Activated CD8-positive, alpha-beta memory T cell treated with anti-CD3 and anti-CD28 coated beads for 24 hours (primary cell): ENCODE data around the gene MATCAP1.

Source experiments
- DNase-seq: peaks from one replicate; pipeline ENCODE4 v3.0.0-alpha.2; 2020

The MATCAP1 gene

DNA sequence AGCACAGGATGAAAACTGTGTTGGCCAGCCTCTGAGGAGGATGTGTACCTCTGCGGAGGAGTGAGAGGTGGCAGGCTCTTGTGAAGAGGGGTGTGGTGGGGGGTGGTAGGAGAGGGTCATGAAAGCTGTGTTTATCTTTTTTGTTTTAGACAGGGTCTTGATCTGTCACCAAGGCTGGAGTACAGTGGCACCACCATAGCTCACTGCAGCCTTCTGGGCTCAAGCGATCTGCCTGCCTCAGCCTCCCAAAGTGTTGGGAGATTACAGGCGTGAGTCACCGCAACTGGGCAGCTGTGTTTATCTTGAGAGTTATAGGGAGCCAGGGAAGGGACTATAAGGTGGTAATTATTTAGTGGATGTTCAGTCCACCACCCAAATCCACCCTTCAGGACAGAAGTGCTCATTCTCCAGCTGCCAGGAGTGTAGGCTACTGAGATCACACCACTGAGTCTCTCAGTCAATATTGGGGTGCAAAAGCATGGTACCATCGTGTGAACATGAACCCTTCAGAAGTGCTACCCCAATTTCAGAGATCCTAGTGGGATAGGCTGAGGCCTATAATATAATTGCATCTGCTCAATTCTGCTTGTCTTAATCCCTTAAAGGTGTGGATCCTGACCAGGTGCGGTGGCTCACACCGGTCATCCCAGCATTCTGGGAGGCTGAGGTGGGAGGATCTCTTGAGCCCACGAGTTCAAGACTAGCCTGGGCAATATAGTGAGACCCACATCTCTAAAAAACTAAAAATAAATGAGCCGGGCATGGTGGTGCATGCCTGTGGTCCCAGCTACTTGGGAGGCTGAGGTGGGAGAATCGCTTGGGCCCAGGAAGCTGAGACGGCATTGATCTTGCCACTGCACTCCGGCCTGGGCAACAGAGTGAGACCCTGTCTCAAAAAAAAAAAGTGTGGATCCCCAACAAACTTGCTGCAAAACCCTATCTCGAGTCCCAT is 7.0 kb upstream of the MATCAP1 start:
- DNase-seq, result no peak

DNA sequence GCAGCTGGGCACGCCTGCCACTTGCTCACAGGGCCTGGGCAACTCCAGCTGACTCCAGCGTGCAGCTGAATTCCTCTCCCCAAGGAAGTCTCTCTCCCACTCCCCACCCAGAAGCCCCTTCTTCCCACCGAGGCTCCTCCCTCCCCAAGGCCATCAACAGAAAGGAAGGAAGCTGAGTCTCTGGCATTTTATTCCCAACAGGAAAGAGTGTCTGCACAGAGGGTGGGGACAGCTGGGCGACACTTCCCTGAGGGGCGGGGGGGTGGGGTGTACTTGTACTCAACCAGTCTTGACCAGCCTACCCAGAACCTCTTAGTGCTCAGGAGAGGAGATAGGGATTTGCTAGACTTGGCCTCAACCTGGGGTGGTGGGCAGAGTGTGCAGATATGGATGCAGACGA is 6.3 kb upstream of the MATCAP1 start, which contains the start of gene EXOC3L1:
TSS of gene EXOC3L1 (minus strand) at position 96 of the 400 bp plus-strand sequence. CDS start 460 bp downstream, outside the sequence.
- DNase-seq, result no peak

DNA sequence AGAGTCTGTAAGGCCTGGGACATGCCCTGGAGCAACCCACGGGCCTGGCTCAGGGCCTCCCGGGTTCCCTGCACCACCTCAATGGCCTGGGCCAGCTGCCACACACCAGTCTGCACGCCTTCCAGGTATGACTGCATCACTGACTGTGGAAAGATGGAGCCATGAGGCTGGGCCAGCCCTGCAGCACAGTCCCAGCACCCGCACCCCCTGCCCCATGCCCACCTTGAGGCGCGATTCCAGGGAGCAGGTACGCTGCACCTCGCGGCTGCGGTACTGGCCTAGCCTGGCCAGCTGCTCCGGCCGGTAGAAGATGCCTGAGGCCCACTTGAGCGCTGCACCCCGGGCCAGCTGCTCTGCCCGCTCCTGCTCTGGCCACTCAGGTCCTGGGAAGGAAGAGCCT is 5.0 kb upstream of the MATCAP1 start:
- no peak for DNase-seq

DNA sequence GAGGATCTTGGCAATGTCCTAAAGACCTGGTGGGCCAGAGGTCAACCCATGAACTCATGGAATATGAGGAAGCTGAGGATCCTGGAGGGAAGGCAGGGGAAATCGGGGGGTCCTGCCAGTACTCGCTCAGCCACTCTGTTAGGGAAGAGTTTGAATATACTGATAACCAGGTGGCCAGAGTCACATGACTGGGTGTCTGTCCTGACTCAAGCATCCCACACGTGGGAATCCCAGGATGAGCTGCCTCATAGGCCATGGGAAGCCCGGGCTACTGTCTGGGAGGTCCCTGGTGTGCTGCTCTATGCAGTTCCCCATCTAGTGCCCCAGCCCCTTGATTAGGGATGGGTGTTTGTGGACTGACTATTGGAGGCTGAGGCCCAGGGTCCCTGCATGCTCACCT is 4.6 kb upstream of the MATCAP1 start:
- no peak for DNase-seq

DNA sequence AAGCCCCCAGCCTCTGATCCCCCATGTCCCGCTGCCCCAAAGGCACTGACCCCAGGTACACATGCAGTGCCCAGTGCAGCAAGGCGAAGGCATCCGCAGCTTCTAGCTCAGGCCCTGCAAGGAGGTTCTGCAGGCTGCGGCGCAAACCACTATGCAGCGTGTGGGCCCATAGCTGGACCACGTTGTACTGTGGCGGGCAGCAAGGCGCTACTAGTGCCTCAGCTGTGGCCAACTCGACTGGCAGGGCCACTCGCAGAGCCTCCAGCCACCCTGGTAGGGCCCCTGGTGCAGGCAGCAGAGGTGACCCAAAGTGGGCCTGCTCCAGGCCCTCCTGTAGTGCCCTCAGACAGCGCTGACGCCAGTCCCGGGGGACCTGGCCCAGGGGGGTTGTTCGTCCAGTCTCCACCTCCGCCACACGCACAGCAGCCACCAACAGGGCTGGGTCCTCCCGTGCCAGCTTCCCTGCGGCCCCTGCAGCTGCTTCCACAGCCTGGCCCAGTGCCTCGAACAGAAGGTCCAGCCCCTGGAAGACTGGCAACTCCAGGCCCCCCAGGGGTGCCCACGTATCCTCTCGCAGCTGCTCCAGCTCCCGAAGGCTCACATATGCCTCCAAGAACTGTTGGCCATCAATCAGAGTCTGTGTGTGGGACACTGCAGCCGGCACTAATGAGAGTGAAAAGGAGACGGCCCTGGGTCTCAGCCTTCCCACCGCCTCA is 3.6 kb upstream of the MATCAP1 start:
- no peak for DNase-seq

DNA sequence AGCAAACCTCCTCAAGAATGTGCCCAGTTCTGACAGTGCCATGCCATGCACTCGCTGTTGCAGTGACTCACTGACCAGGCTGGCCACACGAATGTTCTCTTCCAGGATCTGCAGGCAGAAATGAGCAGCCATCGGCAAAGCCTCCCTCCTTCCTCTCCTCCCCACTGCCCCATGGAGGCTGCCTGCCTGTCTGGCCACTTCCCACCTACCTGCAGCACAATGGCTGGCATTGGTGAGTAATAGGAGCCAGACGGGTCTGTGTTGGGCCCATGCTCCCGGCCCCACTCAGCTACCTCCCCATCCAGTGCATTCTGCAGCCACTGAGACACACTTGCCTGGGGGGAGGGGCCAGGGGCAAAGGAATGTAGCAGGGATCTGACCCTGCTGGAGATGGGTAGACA is 2.8 kb upstream of the MATCAP1 start:
- DNase-seq, result no peak

DNA sequence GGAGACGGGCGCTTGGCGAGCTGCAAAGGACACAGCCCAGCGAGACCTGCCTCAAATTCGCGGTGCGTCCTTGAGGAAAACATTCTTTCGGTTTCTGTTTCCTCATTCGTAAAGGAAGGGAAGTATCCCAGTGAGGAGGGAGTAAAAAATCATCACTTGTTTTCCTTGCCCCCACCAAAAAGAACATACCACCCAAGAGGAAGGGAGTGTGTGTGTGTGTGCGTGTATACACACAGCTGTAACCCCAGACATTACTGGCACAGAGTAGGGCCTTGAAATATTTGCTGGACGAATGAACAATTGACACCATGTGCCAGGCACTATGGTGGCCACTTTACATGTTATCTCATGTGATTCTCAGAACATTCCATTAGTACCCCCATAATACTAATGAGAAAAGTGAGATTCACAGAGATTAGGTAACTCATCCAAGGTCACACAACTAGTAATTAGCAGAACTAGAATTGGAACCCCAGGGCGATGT is 1.9 kb upstream of the MATCAP1 start:
- DNase-seq, result no peak

DNA sequence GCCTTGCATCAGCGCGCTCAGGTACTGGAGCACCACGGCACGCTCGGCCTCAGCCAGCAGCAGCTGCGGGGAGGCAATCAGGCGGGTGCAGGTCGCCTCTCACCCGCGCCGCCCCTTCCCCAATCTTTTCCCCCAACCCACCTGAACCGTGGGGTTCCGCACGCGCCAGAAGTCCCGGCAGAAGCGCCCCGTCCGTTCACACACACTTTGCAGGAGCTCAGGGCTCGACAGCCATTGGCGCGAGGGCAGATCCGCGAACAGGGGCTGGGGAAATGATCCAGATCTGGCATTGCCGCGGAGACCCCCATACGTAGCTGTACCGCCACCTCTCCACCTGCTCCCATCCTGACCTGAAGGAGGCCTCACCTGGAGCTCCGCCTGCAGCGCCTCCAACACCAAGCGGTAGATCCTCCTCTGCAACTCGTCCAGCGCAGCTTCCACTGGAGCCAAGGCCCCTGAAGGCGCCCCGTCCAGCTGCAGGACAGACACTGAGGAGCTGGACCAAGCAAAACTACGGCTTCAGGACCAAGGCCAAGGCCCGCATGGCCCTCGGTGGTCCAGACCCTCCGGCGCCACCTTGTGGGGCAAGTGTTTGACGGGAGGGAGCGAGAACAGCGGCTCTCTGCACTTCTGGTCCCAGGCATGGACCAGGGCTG is 1.4 kb upstream of the MATCAP1 start:
- DNase-seq, result peak; percentile 95

DNA sequence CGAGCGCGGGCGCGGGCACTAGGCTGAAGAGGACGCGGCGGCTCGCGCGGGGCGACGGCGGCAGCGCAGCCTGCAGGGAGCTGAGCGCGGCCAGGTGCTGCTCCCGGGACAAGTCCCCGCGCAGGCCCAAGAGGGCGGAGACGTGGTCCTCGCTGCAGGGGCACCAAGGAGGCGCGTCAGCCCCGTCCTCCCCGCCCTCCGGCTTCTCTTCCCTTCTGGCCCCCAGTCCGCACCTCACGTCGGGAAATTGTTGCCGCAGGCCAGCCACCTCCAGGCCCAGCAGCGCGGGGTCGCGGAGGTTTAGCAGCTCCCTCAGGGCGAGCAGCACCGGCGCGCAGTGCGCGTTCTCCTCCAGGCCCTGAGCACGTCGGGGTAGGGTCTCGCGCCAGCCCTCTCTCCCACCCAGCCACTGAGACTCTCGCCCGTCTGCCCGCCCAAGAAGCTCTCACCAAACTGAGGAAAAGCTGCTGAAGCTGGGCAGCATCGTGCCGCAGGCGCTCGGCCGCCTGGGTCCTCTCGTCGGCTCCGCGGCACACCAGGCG is 761 bp upstream of the MATCAP1 start:
- no peak for DNase-seq

DNA sequence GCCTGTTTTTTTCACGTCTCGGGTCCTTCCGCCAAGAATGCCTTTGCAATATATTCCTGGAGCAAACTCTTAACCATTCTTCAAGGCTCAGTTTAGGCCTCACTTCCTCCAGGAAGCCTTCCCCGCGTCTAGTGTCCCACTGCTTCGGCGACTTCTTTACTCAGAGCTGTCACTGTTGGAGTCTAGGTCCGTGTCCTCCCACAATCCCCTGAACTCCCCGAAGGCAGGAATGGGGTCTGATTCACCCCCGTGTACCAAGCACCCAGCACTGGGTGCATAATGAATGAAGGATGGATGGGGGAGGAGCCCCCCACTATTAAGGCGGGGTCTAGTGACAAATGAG is 508 bp downstream of the MATCAP1 start:
- DNase-seq, result no peak

DNA sequence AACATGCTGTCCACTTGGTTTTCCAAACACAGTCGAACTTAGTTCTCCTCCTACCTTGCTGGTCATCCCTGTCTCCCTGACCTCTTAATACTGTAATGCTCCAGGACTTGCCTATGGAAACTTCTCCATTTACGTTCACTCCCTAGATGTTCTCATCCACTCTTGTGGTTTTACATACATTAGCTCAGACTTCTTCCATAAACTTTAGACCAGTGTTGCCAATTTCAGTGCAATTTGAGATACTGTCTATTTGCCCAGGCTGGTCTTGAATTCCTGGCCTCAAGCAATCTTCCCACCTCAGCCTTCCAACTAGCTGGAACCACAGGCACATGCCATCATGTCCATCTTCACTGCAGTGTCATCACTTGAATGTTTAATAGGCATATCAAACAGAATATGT is 1.5 kb downstream of the MATCAP1 start:
- DNase-seq, result no peak

DNA sequence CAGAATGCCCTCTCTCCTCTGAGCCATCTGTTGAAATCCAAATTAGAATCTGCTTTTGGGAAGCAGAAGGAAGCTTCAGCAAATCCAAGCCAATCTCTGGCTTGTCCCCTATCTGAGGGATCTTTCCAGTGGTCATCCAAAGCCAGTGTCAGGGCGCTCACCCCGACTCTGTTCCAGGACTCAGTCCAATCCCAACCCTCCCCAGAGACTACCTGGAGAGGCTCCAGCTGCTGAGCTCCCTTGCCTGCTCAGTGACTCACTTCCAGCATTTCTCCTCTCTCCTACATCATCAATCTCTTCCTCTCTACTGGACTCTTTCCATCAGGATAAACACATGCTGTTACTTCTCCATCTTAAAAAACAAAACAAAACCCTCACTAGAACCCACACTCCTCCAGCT is 2.4 kb downstream of the MATCAP1 start:
- no peak for DNase-seq

DNA sequence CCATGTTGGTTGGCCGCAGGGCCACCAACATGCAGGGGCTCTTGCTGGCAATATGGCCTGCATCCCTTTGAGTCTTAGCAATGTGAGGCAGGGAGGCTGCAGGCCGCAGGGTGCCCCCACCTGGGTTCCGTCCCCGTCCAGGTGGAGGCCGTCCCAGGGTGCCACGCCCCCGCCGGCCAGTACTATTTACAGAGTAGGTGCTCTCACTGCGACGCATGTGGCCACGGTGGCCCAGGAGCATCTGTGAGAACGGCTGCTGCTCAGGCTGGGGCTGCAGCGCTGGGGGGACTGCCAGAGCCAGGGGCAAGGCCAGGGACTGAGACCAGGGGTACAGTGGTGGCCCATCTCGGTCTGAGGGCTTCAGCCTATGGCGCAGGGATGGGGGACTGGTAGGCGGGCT is 3.6 kb downstream of the MATCAP1 start:
- DNase-seq, result no peak

DNA sequence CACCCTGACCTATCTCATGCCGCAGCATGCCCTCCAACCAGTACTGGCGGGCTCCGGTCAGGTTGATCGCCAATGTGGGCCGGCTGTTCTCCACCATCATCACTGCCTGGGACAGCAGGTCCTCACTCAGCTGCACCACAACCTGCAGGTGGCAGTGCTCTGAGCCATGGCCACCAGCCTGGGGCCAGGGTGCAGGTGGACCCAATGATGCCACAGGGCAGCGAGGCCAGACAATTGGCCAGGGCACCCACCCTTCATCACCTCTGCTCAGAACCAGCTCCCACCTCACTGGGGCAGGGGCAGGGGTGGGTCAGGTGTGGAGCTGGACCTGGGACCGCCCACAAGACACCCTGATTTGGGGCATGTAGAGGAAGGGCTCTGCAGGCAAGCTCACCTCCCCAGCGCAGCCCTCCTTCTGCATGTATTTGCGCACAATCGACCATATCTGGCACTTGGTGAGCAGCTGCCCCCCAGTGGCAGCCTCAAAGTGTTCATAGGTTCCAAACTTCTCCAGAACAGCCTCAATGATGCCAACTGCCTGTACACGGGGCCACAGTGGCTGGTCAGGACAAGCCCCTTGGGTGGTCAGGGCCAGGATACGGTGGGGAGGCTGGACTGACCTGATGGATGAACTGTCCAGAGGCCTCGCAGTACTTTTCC is 4.2 kb downstream of the MATCAP1 start:
- no peak for DNase-seq

DNA sequence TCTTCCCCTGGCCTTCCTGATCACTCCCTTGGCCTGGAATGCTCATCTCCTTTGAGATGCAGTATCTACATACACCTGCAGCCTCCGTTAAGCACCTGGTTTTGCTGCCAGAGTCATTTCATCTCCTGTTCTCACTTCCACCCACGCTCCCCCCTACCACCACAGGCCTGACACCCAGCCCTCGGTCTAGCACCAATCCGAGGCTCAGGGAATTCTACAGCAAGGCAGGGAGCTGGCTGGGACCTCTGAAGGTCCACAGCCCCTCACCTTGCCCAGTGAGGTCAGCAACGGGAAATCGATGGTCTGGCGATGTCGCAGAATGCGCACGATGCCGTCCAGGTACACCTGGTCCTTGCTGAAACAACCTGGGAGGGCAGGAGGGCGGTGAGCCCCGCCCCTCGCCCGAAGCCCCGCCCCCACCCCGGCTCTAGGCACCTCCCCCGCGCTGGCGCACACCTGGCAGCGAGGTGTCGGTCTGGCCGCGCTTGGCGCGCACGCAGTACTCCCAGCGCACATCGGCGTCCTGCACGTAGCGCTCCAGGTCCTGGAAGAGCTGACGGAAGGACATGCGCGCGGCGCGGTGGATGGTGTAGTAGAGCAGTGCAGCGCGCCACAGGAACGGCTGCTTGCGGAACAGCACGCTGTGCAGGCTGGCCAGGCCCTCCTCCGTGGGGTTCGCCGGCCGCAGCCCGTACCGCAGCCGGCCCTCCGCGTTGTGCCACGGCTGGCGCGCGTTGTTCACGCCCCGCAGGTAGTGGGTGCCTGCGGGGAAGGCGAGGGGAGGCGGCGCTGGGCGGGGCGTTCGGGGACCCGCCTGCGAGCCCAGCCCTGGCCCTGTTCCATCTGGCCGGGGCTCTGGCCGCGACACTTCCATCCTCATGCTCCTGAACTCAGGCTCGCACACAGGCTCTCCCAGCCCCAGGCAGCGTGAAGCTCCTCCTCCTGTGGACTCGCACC is 5.7 kb downstream of the MATCAP1 start:
- DNase-seq, result peak; percentile 75

DNA sequence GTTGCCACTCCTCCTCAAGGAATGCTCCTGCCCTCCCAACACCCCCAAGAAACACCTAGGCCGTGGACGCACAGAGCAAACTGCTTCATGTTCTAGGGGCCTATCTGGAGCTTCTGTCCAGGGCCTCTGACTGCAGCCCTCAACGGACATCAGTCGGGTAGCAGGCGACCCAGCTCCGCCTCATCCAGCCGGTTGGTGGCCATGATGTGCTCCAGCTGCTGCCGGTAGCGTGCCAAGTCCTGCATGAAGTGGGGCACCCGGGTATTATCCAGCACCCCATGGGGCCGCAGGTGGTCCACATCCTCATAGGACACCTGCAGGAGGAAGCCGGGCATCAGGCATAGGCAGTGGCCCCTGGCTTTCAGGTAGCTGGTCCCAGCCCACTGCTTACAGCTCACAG is 7.1 kb downstream of the MATCAP1 start:
- DNase-seq, result no peak

DNA sequence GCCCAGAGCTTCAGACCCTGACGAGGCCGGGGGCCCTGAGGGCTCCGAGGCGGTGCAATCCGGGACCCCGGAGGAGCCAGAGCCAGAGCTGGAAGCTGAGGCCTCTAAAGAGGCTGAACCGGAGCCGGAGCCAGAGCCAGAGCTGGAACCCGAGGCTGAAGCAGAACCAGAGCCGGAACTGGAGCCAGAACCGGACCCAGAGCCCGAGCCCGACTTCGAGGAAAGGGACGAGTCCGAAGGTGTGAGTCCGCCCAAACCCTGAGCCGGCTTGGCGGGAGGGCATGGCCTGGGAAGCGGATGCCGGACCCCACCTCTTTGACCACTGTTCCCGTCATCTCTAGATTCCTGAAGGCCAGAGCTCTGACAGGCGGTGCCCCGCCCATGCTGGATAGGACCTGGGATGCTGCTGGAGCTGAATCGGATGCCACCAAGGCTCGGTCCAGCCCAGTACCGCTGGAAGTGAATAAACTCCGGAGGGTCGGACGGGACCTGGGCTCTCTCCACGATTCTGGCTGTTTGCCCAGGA is 9.0 kb downstream of the MATCAP1 start:
- DNase-seq, result no peak

DNA sequence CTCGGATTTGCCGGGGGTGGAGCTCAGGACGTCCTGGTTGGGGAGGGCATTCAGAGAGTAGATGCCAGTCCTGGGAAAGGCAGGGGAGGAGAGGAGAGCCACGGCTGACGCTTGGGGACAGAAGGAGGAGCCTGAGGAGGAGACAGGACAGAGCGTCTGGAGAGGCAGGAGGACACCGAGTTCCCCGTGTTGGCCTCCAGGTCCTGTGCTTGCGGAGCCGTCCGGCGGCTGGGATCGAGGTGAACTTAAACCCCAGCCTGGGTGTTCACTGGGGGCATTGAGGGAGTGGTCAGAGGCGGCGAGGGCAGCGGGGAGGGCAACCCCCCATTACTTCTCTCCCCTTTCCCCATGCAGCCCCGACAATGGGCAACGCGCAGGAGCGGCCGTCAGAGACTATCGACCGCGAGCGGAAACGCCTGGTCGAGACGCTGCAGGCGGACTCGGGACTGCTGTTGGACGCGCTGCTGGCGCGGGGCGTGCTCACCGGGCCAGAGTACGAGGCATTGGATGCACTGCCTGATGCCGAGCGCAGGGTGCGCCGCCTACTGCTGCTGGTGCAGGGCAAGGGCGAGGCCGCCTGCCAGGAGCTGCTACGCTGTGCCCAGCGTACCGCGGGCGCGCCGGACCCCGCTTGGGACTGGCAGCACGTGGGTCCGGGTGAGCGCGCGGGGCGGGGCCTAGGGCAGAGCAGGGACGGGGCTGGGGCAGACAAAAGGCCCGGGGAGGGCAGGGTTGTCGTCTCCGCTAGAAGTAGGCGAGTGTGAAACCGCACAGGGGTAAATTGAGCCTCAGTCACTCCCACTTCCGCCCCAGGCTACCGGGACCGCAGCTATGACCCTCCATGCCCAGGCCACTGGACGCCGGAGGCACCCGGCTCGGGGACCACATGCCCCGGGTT is 9.7 kb downstream of the MATCAP1 start:
- peak; percentile 80 for DNase-seq

DNA sequence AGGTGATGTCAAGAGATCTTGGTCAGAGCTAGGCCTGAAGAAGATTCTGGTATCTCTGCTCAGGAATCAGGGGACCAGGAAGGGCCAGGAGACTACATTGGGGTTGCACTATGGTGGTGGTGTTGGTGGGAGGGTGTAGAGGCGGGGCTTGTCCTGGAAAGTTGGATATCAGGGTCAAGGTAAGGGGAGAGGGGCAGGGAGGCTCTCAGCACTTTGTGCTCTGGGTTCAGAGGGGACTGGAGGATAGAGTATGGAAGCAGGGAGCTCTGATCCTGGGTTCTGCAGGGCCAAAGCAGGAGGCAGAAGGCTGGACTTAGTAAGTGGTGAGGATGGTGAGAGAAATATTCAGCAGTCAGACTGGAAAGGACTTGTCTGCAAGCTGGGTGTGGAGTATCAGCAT is 10.4 kb downstream of the MATCAP1 start:
- no peak for DNase-seq
